Muscle of leg (tissue), 11 donors: Measurements from ENCODE around the gene SLC26A6. TPM values are rescaled to one million over a fixed set of nuclear protein-coding genes. Genes with fewer than 3 reads are reported as not detected.

Experiments used
- DNase-seq: peaks from one replicate; pipeline ENCODE4 v3.0.0; 2013
- H3K27ac ChIP-seq: one replicate; pipeline ENCODE4 v1.5.1; 2013; ENCODE audit warnings: mild to moderate bottlenecking, low read length, control low read depth
- H3K27me3 ChIP-seq: one replicate; pipeline ENCODE4 v1.6.1; 2013; ENCODE audit warnings: low read length; ENCODE audit not compliant: control insufficient read depth, insufficient read depth
- H3K36me3 ChIP-seq: one replicate; pipeline ENCODE4 v1.6.1; 2013; ENCODE audit warnings: low read length; ENCODE audit not compliant: control insufficient read depth, insufficient read depth
- H3K4me1 ChIP-seq: one replicate; pipeline ENCODE4 v1.6.1; 2013; ENCODE audit warnings: low read length; ENCODE audit not compliant: control insufficient read depth, insufficient read depth
- H3K4me3 ChIP-seq: one replicate; pipeline ENCODE4 v1.5.1; 2013; ENCODE audit warnings: low read length, control low read depth
- H3K9me3 ChIP-seq: replicated peaks from 2 replicates; pipeline ENCODE4 v1.6.1; 2013; ENCODE audit warnings: low read depth, low read length; ENCODE audit not compliant: control insufficient read depth
- WGBS: methylation state at CpG from one replicate; pipeline ENCODE4 v1.1.5; 2013; ENCODE audit warnings: missing lambda C conversion rate; ENCODE audit not compliant: insufficient coverage; 5-methylcytosine and 5-hydroxymethylcytosine counted together
- polyA plus RNA-seq, 8 donors: library from polyadenylated mRNA; unstranded; fragments of 120-200 nt; gene quantifications; one replicate each; pipeline versions ENCODE4 v1.2.1 to v1.2.3, GENCODE V29; 2013; ENCODE audit warnings: inconsistent platforms in 1 of 8, low replicate concordance in 1 of 8; ENCODE audit not compliant: insufficient read length in 8 of 8, insufficient read depth in 1 of 8
- total RNA-seq: library from RNA; stranded (reverse); fragments of 120-200 nt; gene quantifications from one replicate; pipeline ENCODE4 v1.2.4, GENCODE V29; 2013

Gene SLC26A6
- total and polyA plus RNA-seq, 9 donors: 7.9 to 12.6 (median 9.8) TPM

GRCh38 chr3:48599077-48599501, 36.2 kb downstream of the SLC26A6 start:
- no peak overlapping the region for H3K4me3 ChIP-seq
- peaks cover 69% of the 10 kb centered on the region for H3K36me3 ChIP-seq

GRCh38 chr3:48598323-48599076, 36.8 kb downstream of the SLC26A6 start:
- peaks cover 63% of the 10 kb centered on the region for H3K36me3 ChIP-seq
- WGBS: 52% methylated on average over 3 of the region's 5 CpGs

More at GRCh38 chr3:48599077-48599501, 36.2 kb downstream of the SLC26A6 start:
- Histone ChIP-seq H3K9me3 (no peaks in the 10 kb centered on the region), H3K27ac (peak overlapping the region; percentile 88), H3K4me1 (peaks cover 45% of the 10 kb centered on the region), H3K27me3 (peaks cover 18% of the 10 kb centered on the region)
- WGBS: 55% methylated on average over 11 of the region's 11 CpGs
- DNase-seq: no peak

GRCh38 chr3:48597408-48597800, 37.9 kb downstream of the SLC26A6 start:
- peaks cover 45% of the 10 kb centered on the region for H3K4me1 ChIP-seq
- peak overlapping the region; percentile 88 for H3K27ac ChIP-seq

More at GRCh38 chr3:48598323-48599076, 36.8 kb downstream of the SLC26A6 start:
- no peak overlapping the region for H3K4me3 ChIP-seq
- peak overlapping the region; percentile 88 for H3K27ac ChIP-seq
- peaks cover 45% of the 10 kb centered on the region for H3K4me1 ChIP-seq
- no peaks in the 10 kb centered on the region for H3K9me3 ChIP-seq
- DNase-seq: peak; percentile 76
- peaks cover 24% of the 10 kb centered on the region for H3K27me3 ChIP-seq

GRCh38 chr3:48596676-48597407, 38.4 kb downstream of the SLC26A6 start:
- H3K9me3 ChIP-seq: no peaks in the 10 kb centered on the region
- no peak for DNase-seq
- peaks cover 30% of the 10 kb centered on the region for H3K27me3 ChIP-seq
- peaks cover 45% of the 10 kb centered on the region for H3K4me1 ChIP-seq
- H3K27ac ChIP-seq: peak overlapping the region; percentile 3
- WGBS: 71% methylated on average over 7 of the region's 8 CpGs
- no peak overlapping the region for H3K4me3 ChIP-seq
- peaks cover 49% of the 10 kb centered on the region for H3K36me3 ChIP-seq

More at GRCh38 chr3:48597408-48597800, 37.9 kb downstream of the SLC26A6 start:
- H3K9me3 ChIP-seq: no peaks in the 10 kb centered on the region
- DNase-seq: no peak
- 73% methylated on average over 6 of the region's 6 CpGs for WGBS
- H3K27me3 ChIP-seq: peaks cover 30% of the 10 kb centered on the region
- H3K36me3 ChIP-seq: peaks cover 53% of the 10 kb centered on the region
- H3K4me3 ChIP-seq: no peak overlapping the region

GRCh38 chr3:48596157-48596556, 39.1 kb downstream of the SLC26A6 start:
- peaks cover 45% of the 10 kb centered on the region for H3K4me1 ChIP-seq
- H3K27me3 ChIP-seq: peaks cover 30% of the 10 kb centered on the region
- 53% methylated on average over 4 of the region's 5 CpGs for WGBS
- no peak overlapping the region for H3K4me3 ChIP-seq
- H3K27ac ChIP-seq: no peak overlapping the region
- DNase-seq: no peak
- H3K36me3 ChIP-seq: peaks cover 42% of the 10 kb centered on the region
- no peaks in the 10 kb centered on the region for H3K9me3 ChIP-seq

- 18% methylated on average over 7 of the region's 10 CpGs for WGBS
- H3K4me3 ChIP-seq: no peak overlapping the region
- H3K36me3 ChIP-seq: peaks cover 37% of the 10 kb centered on the region
- H3K27ac ChIP-seq: no peak overlapping the region
- no peaks in the 10 kb centered on the region for H3K9me3 ChIP-seq
- H3K4me1 ChIP-seq: peaks cover 45% of the 10 kb centered on the region
- peak; percentile 35 for DNase-seq
- peaks cover 30% of the 10 kb centered on the region for H3K27me3 ChIP-seq
These were observed 39.6 kb downstream of the SLC26A6 start for GRCh38 chr3:48595526-48596121.

GRCh38 chr3:48595075-48595525, 40.2 kb downstream of the SLC26A6 start, which contains the start of gene COL7A1:
COL7A1 (minus strand) TSS chr3:48595329; CDS start chr3:48595159, 170 bp downstream.
- Histone ChIP-seq H3K27ac (no peak within 1 kb of the TSS), H3K9me3 (no peaks in the 10 kb centered on the region), H3K36me3 (peaks cover 31% of the 10 kb centered on the region), H3K4me3 (peak within 1 kb of the TSS; percentile 30), H3K4me1 (peaks cover 45% of the 10 kb centered on the region), H3K27me3 (peaks cover 31% of the 10 kb centered on the region)
- 2% methylated on average over 29 of the region's 35 CpGs for WGBS
- no peak for DNase-seq

GRCh38 chr3:48594417-48595049, 40.7 kb downstream of the SLC26A6 start:
- H3K27me3 ChIP-seq: peaks cover 35% of the 10 kb centered on the region
- H3K27ac ChIP-seq: no peak overlapping the region
- H3K36me3 ChIP-seq: peaks cover 26% of the 10 kb centered on the region
- 25% methylated on average over 39 of the region's 39 CpGs for WGBS
- H3K4me1 ChIP-seq: peaks cover 43% of the 10 kb centered on the region
- peak overlapping the region; percentile 30 for H3K4me3 ChIP-seq
- no peaks in the 10 kb centered on the region for H3K9me3 ChIP-seq
- no peak for DNase-seq

- Histone ChIP-seq H3K27ac (no peak overlapping the region), H3K27me3 (peaks cover 38% of the 10 kb centered on the region), H3K4me1 (peaks cover 31% of the 10 kb centered on the region), H3K36me3 (peaks cover 14% of the 10 kb centered on the region), H3K4me3 (no peak overlapping the region), H3K9me3 (no peaks in the 10 kb centered on the region)
- no peak for DNase-seq
- 83% methylated on average over 5 of the region's 9 CpGs for WGBS
These were observed 41.9 kb downstream of the SLC26A6 start for GRCh38 chr3:48593337-48593736.
